ENCODE results near the gene VASP. TPM values are rescaled to one million over a fixed set of nuclear protein-coding genes. Genes with fewer than 3 reads are reported as not detected.

The VASP gene
- total and polyA plus RNA-seq, 2 of the 13 experiments (the other 11 are each of a cell fraction or from before 2014, with no cell fraction given): 41.8 to 67.1 TPM

GRCh38 chr19:45496349-45496953 lies 10.8 kb upstream of the VASP start (continued):
- TF ChIP-seq ZSCAN9 (CRISPR knock-in tag; IDR thresholded peaks at IDR 0.05; ENCODE audit: borderline replicate concordance) (peak; percentile 97), MED13 (CRISPR knock-in tag; IDR thresholded peaks at IDR 0.05) (peak; percentile 62; the same call in 1 of the 2 replicates), ZNF446 (CRISPR knock-in tag; IDR thresholded peaks at IDR 0.05) (0 out of 2 replicates have a peak, but pooled peaks have one; percentile 46), ARID4A (CRISPR knock-in tag; IDR thresholded peaks at IDR 0.05; ENCODE audit: borderline replicate concordance) (peak; percentile 89), EHMT2 (IDR thresholded peaks at IDR 0.05; ENCODE audit: borderline replicate concordance, low read depth, low read length) (0 out of 2 replicates have a peak, but pooled peaks have one; percentile 23), YEATS4 (CRISPR knock-in tag; IDR thresholded peaks at IDR 0.05; ENCODE audit: borderline replicate concordance) (peak; percentile 49; the same call in 1 of the 2 replicates), CBFB (CRISPR knock-in tag; IDR thresholded peaks at IDR 0.05) (0 out of 2 replicates have a peak, but pooled peaks have one; percentile 39), ZNF30 (CRISPR knock-in tag; IDR thresholded peaks at IDR 0.05) (peak; percentile 71; the same call in 1 of the 2 replicates), NFE2L1 (CRISPR knock-in tag; IDR thresholded peaks at IDR 0.05; ENCODE audit: borderline replicate concordance) (no peak), KDM3A (CRISPR knock-in tag; IDR thresholded peaks at IDR 0.05; ENCODE audit: low read depth) (peak; percentile 85; the same call in 1 of the 2 replicates), ZFP36L2 (CRISPR knock-in tag; IDR thresholded peaks at IDR 0.05) (peak; percentile 83; the same call in 1 of the 2 replicates), CAMTA2 (CRISPR knock-in tag; IDR thresholded peaks at IDR 0.05; ENCODE audit: borderline replicate concordance) (no peak), NFAT5 (CRISPR knock-in tag; IDR thresholded peaks at IDR 0.05) (0 out of 2 replicates have a peak, but pooled peaks have one; percentile 62), ERF (CRISPR knock-in tag; IDR thresholded peaks at IDR 0.05) (peak; percentile 93), ZNF143 (CRISPR knock-in tag; IDR thresholded peaks at IDR 0.05) (peak; percentile 39; the same call in 1 of the 2 replicates)
